Trophoblast cell (in vitro differentiated cells and primary cell): ENCODE data around the gene ZNF14.
A peak's percentile ranks its signal among the peaks of the same experiment; 100 is the strongest.
"Not testable (repeated sequence)": the region's sequence is repeated elsewhere in the genome, so short reads cannot be mapped to it uniquely, and the experiment has no call there.

Experiments used
- DNase-seq, 2 donors: peaks; one replicate each; pipeline ENCODE4 v3.0.0-alpha.2; 2016
- H2AFZ ChIP-seq: 2 replicates; pipeline ENCODE4 v1.6.1; 2013; ENCODE audit warnings: low read length, moderate library complexity, mild to moderate bottlenecking; ENCODE audit not compliant: insufficient read depth, poor library complexity
- H2AK5ac ChIP-seq: 2 replicates; pipeline ENCODE4 v1.6.1; 2013; ENCODE audit warnings: mild to moderate bottlenecking, low read length
- H2BK120ac ChIP-seq: 2 replicates; pipeline ENCODE4 v1.6.1; 2013; ENCODE audit warnings: low read length, mild to moderate bottlenecking, moderate library complexity; ENCODE audit not compliant: insufficient read depth, poor library complexity
- H2BK12ac ChIP-seq: 2 replicates; pipeline ENCODE4 v1.6.1; 2013; ENCODE audit warnings: mild to moderate bottlenecking, low read length, moderate library complexity
- H2BK5ac ChIP-seq: 2 replicates; pipeline ENCODE4 v1.6.1; 2013; ENCODE audit warnings: low read length, low read depth, moderate library complexity, mild to moderate bottlenecking; ENCODE audit not compliant: poor library complexity
- H3K14ac ChIP-seq: 2 replicates; pipeline ENCODE4 v1.6.1; 2013; ENCODE audit warnings: mild to moderate bottlenecking, low read length
- H3K18ac ChIP-seq: 2 replicates; pipeline ENCODE4 v1.6.1; 2013; ENCODE audit warnings: mild to moderate bottlenecking, low read length
- H3K23ac ChIP-seq: 2 replicates; pipeline ENCODE4 v1.6.1; 2013; ENCODE audit warnings: low read length
- H3K27ac ChIP-seq: 2 replicates; pipeline ENCODE4 v1.5.1; 2013; ENCODE audit warnings: low read depth, mild to moderate bottlenecking, inconsistent platforms, low read length, moderate library complexity
- H3K27me3 ChIP-seq: 2 replicates; pipeline ENCODE4 v1.6.1; 2013; ENCODE audit warnings: inconsistent platforms, mild to moderate bottlenecking, low read length, moderate library complexity; ENCODE audit not compliant: insufficient read depth
- H3K36me3 ChIP-seq, 2 experiments: 1 replicate in 1 of 2; 2 replicates in 1 of 2; pipeline ENCODE4 v1.6.1; 2013; ENCODE audit warnings: low read length in 2 of 2, mild to moderate bottlenecking in 2 of 2, moderate library complexity in 1 of 2; ENCODE audit not compliant: insufficient read depth in 2 of 2, control insufficient read depth in 1 of 2
- H3K4ac ChIP-seq: 2 replicates; pipeline ENCODE4 v1.6.1; 2013; ENCODE audit warnings: low read depth, mild to moderate bottlenecking, low read length, moderate library complexity
- H3K4me1 ChIP-seq, 2 experiments: 1 replicate in 1 of 2; 2 replicates in 1 of 2; pipeline ENCODE4 v1.6.1; 2013; ENCODE audit warnings: low read length in 2 of 2, mild to moderate bottlenecking in 2 of 2, moderate library complexity in 1 of 2; ENCODE audit not compliant: insufficient read depth in 2 of 2, control insufficient read depth in 1 of 2
- H3K4me2 ChIP-seq: 2 replicates; pipeline ENCODE4 v1.6.1; 2013; ENCODE audit warnings: inconsistent platforms, mild to moderate bottlenecking, low read length, moderate library complexity
- H3K4me3 ChIP-seq: 2 replicates; pipeline ENCODE4 v1.5.1; 2013; ENCODE audit warnings: mild to moderate bottlenecking, low read depth, low read length, inconsistent platforms
- H3K79me1 ChIP-seq: one replicate; pipeline ENCODE4 v1.6.1; 2013; ENCODE audit warnings: low read length
- H3K79me2 ChIP-seq: 2 replicates; pipeline ENCODE4 v1.6.1; 2013; ENCODE audit warnings: low read length, mild to moderate bottlenecking; ENCODE audit not compliant: control insufficient read depth, insufficient read depth, poor library complexity
- H3K9ac ChIP-seq: 2 replicates; pipeline ENCODE4 v1.6.1; 2013; ENCODE audit warnings: mild to moderate bottlenecking, low read length
- H3K9me3 ChIP-seq: 2 replicates; pipeline ENCODE4 v1.6.1; 2013; ENCODE audit warnings: low read depth, mild to moderate bottlenecking, control low read depth, inconsistent platforms, low read length; ENCODE audit not compliant: insufficient read depth
- H4K12ac ChIP-seq: 2 replicates; pipeline ENCODE4 v1.6.1; 2013; ENCODE audit warnings: low read depth, mild to moderate bottlenecking, low read length, moderate library complexity
- H4K8ac ChIP-seq: 2 replicates; pipeline ENCODE4 v1.6.1; 2013; ENCODE audit warnings: low read depth, mild to moderate bottlenecking, low read length, moderate library complexity
- H4K91ac ChIP-seq: one replicate; pipeline ENCODE4 v1.6.1; 2013; ENCODE audit warnings: low read depth, mild to moderate bottlenecking, low read length, moderate library complexity
- WGBS: extraction: QIAGEN DNeasy Blood & Tissue Kit; methylation state at CpG from one replicate; pipeline ENCODE4 v1.1.7; 2013; ENCODE audit warnings: missing lambda C conversion rate; ENCODE audit not compliant: insufficient read length, insufficient coverage; ENCODE audit errors: extremely low coverage; 5-methylcytosine and 5-hydroxymethylcytosine counted together

ZNF14 gene

GRCh38 chr19:19776206-19777008, 43.5 kb upstream of the ZNF14 start:
- Histone ChIP-seq H4K8ac (peak overlapping the region; percentile 85), H3K23ac (no peak overlapping the region), H4K12ac (peak overlapping the region; percentile 57), H3K9me3 (no peaks in the 10 kb centered on the region), H3K27me3 (no peaks in the 10 kb centered on the region), H3K79me2 (peaks cover 3% of the 10 kb centered on the region), H3K4me3 (peak overlapping the region; percentile 79), H2BK120ac (peak overlapping the region; percentile 62), H2BK5ac (peak overlapping the region; percentile 35), H3K14ac (peak overlapping the region; percentile 60), H3K4ac (no peak overlapping the region), H3K18ac (no peak overlapping the region), H3K79me1 (peaks cover 3% of the 10 kb centered on the region), H3K27ac (peak overlapping the region; percentile 44), H2BK12ac (no peak overlapping the region), H3K4me1 (peaks cover 2 to 9% of the 10 kb centered on the region in 2 experiments), H3K36me3 (no peaks in the 10 kb centered on the region), H3K4me2 (peak overlapping the region; percentile 86), H4K91ac (peak overlapping the region; percentile 65), H2AK5ac (no peak overlapping the region), H2AFZ (peak overlapping the region; percentile 64), H3K9ac (peak overlapping the region; percentile 41)
- no CpG with 5 or more reads among the region's 36 CpGs for WGBS
- peak; percentile 99 for DNase-seq

GRCh38 chr19:19775891-19776205, 42.9 kb upstream of the ZNF14 start:
- no peak for DNase-seq
- peak overlapping the region; percentile 85 for H4K8ac ChIP-seq
- H3K23ac ChIP-seq = no peak overlapping the region

GRCh38 chr19:19774354-19775033, 41.6 kb upstream of the ZNF14 start:
- H2BK120ac ChIP-seq = no peak overlapping the region
- H3K36me3 ChIP-seq = no peaks in the 10 kb centered on the region
- peaks cover 2 to 9% of the 10 kb centered on the region in 2 experiments for H3K4me1 ChIP-seq
- no peaks in the 10 kb centered on the region for H3K9me3 ChIP-seq
- H3K4me3 ChIP-seq = no peak overlapping the region
- H3K14ac ChIP-seq = no peak overlapping the region
- no peak overlapping the region for H3K18ac ChIP-seq
- H3K79me2 ChIP-seq = peaks cover 3% of the 10 kb centered on the region
- no peak overlapping the region for H2AFZ ChIP-seq
- H3K9ac ChIP-seq = no peak overlapping the region
- no peak overlapping the region for H2AK5ac ChIP-seq
- WGBS = no CpG with 5 or more reads among the region's 14 CpGs
- H4K91ac ChIP-seq = no peak overlapping the region
- no peak overlapping the region for H3K23ac ChIP-seq
- H4K8ac ChIP-seq = no peak overlapping the region
- H3K27me3 ChIP-seq = no peaks in the 10 kb centered on the region
- H3K27ac ChIP-seq = no peak overlapping the region
- no peak overlapping the region for H3K4me2 ChIP-seq
- H3K4ac ChIP-seq = no peak overlapping the region
- no peak overlapping the region for H2BK12ac ChIP-seq
- H2BK5ac ChIP-seq = no peak overlapping the region
- no peak for DNase-seq
- peaks cover 3% of the 10 kb centered on the region for H3K79me1 ChIP-seq
- no peak overlapping the region for H4K12ac ChIP-seq

More at GRCh38 chr19:19775891-19776205, 42.9 kb upstream of the ZNF14 start:
- Histone ChIP-seq H3K9me3 (no peaks in the 10 kb centered on the region), H4K91ac (peak overlapping the region; percentile 65), H3K79me2 (peaks cover 3% of the 10 kb centered on the region), H3K4me2 (peak overlapping the region; percentile 86), H3K27ac (peak overlapping the region; percentile 19), H3K4me1 (peaks cover 2 to 9% of the 10 kb centered on the region in 2 experiments), H2AFZ (peak overlapping the region; percentile 40), H3K18ac (no peak overlapping the region), H3K4me3 (peak overlapping the region; percentile 79), H3K36me3 (no peaks in the 10 kb centered on the region), H2BK120ac (peak overlapping the region; percentile 62), H3K14ac (peak overlapping the region; percentile 60), H2BK5ac (peak overlapping the region; percentile 35), H3K9ac (peak overlapping the region; percentile 35), H3K4ac (no peak overlapping the region), H3K79me1 (peaks cover 3% of the 10 kb centered on the region), H2BK12ac (no peak overlapping the region), H3K27me3 (no peaks in the 10 kb centered on the region), H2AK5ac (no peak overlapping the region), H4K12ac (peak overlapping the region; percentile 57)
- no CpG with 5 or more reads among the region's 11 CpGs for WGBS

GRCh38 chr19:19771963-19772362, 39.1 kb upstream of the ZNF14 start:
- not testable (repeated sequence) for H3K79me2 ChIP-seq, H3K4me3 ChIP-seq, H4K91ac ChIP-seq, H2AFZ ChIP-seq, H3K9ac ChIP-seq, H3K14ac ChIP-seq, H3K4me2 ChIP-seq, H2AK5ac ChIP-seq, H4K8ac ChIP-seq, H2BK12ac ChIP-seq, H2BK120ac ChIP-seq, H3K4me1 ChIP-seq, H3K27ac ChIP-seq, H3K27me3 ChIP-seq, H3K4ac ChIP-seq, H3K9me3 ChIP-seq, DNase-seq, H4K12ac ChIP-seq, H3K23ac ChIP-seq, H3K36me3 ChIP-seq, H2BK5ac ChIP-seq, H3K18ac ChIP-seq, H3K79me1 ChIP-seq
- WGBS = no CpG with 5 or more reads among the region's 10 CpGs
